ENCODE data around the gene ZFP92. TPM values are rescaled to one million over a fixed set of nuclear protein-coding genes. Genes with fewer than 3 reads are reported as not detected.

Gene ZFP92
- total RNA-seq, 1 experiment from 2014 or later: not detected

- ChIA-PET CTCF (no interaction called here), POLR2A (ENCODE audit: unreplicated experiment) (no interaction called here)
- Histone ChIP-seq H3K4me3 (no peak overlapping the region), H2AFZ (no peak overlapping the region), H3K9me3 (ENCODE audit: insufficient read depth, low read depth) (no peaks in the 10 kb centered on the region), H3K36me3 (ENCODE audit: low read depth) (no peaks in the 10 kb centered on the region), H4K20me1 (ENCODE audit: insufficient read depth) (no peaks in the 10 kb centered on the region), H3K4me1 (replicated peaks; ENCODE audit: insufficient read depth) (no peaks in the 10 kb centered on the region), H3K9me2 (ENCODE audit: insufficient read depth) (no peaks in the 10 kb centered on the region), H3K27me3 (ENCODE audit: insufficient read depth, low read depth) (peaks cover 13% of the 10 kb centered on the region; the same call in 1 of the 2 replicates), H3K4me2 (no peak overlapping the region), H3K79me2 (ENCODE audit: low read depth) (no peaks in the 10 kb centered on the region), H3K27ac (no peak overlapping the region), H3F3A (ENCODE audit: insufficient read depth, low read depth) (peaks cover 12% of the 10 kb centered on the region)
- BruUV-seq (replicated peaks): no TSS peak
- DNase-seq: no peak
- intact Hi-C loops (cut with micrococcal nuclease; ENCODE audit: unreplicated experiment): no loop called here
- TF ChIP-seq CTCF (conservative IDR thresholded peaks at IDR 0.05) (no peak), EZH2 (IDR thresholded peaks at IDR 0.05; ENCODE audit: low read depth) (no peak)
Measured at GRCh38 chrX:153386097-153386496, 25.2 kb upstream of the ZFP92 start.

GRCh38 chrX:153387345-153387744 is 23.9 kb upstream of the ZFP92 start:
- BruUV-seq (replicated peaks): no TSS peak

DNA sequence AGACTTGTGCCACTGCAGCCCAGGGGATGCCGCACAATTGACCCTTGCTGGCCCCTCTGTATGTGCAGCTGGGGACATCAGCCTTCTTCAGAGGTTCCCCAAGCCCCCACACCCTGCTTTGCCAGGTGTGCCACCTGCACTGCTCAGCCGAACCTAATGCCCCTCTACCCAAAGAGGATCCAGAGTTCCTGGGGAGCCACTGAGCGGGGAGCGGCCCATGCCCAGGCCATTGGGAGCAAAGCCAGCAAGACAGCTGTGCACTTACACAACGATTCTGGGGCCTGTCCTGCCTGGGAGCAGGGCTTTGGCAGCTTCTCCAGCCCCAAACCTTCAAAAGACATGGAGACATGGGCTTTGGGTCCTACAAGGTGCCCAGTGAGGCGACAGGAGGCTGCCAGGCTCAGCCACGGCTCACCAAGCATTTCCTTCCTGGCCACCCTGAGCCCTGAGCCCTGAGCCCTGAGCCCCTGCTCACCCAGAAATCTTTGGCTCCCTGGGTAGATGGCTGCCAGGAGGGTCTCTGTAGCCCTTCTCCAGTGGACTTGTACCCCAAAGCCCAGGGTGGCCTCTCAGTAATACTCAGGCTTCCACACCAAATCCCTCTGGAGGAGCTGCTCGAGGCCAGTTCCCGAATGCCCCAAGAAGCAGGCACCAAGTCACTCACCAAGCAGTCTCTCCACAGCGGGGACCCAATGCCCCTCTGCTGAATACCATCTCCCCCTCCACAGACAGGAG is 23.1 kb upstream of the ZFP92 start:
- intact Hi-C loops (cut with micrococcal nuclease; ENCODE audit: unreplicated experiment): no loop called here
- DNase-seq: no peak
- CTCF ChIA-PET: no interaction called here

More at GRCh38 chrX:153387345-153387744, 23.9 kb upstream of the ZFP92 start:
- H3K9me3 ChIP-seq (ENCODE audit: insufficient read depth, low read depth): no peaks in the 10 kb centered on the region
- no peaks in the 10 kb centered on the region for H3K4me1 ChIP-seq (replicated peaks; ENCODE audit: insufficient read depth)
- intact Hi-C loops (cut with micrococcal nuclease; ENCODE audit: unreplicated experiment): no loop called here
- POLR2A ChIA-PET (ENCODE audit: unreplicated experiment): no interaction called here
- CTCF ChIA-PET: no interaction called here
- no peaks in the 10 kb centered on the region for H4K20me1 ChIP-seq (ENCODE audit: insufficient read depth)
- DNase-seq: no peak
- TF ChIP-seq EZH2 (IDR thresholded peaks at IDR 0.05; ENCODE audit: low read depth) (no peak), CTCF (conservative IDR thresholded peaks at IDR 0.05) (no peak)
- H3K27me3 ChIP-seq (ENCODE audit: insufficient read depth, low read depth): peaks cover 13% of the 10 kb centered on the region; the same call in 1 of the 2 replicates
- peaks cover 12% of the 10 kb centered on the region for H3F3A ChIP-seq (ENCODE audit: insufficient read depth, low read depth)
- H3K4me3 ChIP-seq: no peak overlapping the region
- no peak overlapping the region for H3K27ac ChIP-seq
- no peaks in the 10 kb centered on the region for H3K36me3 ChIP-seq (ENCODE audit: low read depth)
- no peaks in the 10 kb centered on the region for H3K79me2 ChIP-seq (ENCODE audit: low read depth)
- H3K9me2 ChIP-seq (ENCODE audit: insufficient read depth): no peaks in the 10 kb centered on the region
- H3K4me2 ChIP-seq: no peak overlapping the region
- no peak overlapping the region for H2AFZ ChIP-seq

More for the DNA sequence above, 23.1 kb upstream of the ZFP92 start:
- Histone ChIP-seq H3K79me2 (ENCODE audit: low read depth) (no peaks in the 10 kb centered on the region), H3K4me3 (no peak overlapping the region), H3K36me3 (ENCODE audit: low read depth) (no peaks in the 10 kb centered on the region), H3K27ac (no peak overlapping the region), H3K9me3 (ENCODE audit: insufficient read depth, low read depth) (no peaks in the 10 kb centered on the region), H3F3A (ENCODE audit: insufficient read depth, low read depth) (peaks cover 5% of the 10 kb centered on the region; the same call in 1 of the 2 replicates), H3K27me3 (ENCODE audit: insufficient read depth, low read depth) (peaks cover 15% of the 10 kb centered on the region; the same call in 1 of the 2 replicates), H2AFZ (no peak overlapping the region), H3K4me2 (no peak overlapping the region), H3K4me1 (replicated peaks; ENCODE audit: insufficient read depth) (no peaks in the 10 kb centered on the region), H4K20me1 (ENCODE audit: insufficient read depth) (no peaks in the 10 kb centered on the region), H3K9me2 (ENCODE audit: insufficient read depth) (no peaks in the 10 kb centered on the region)
- TF ChIP-seq CTCF (conservative IDR thresholded peaks at IDR 0.05) (no peak), EZH2 (IDR thresholded peaks at IDR 0.05; ENCODE audit: low read depth) (no peak)
- POLR2A ChIA-PET (ENCODE audit: unreplicated experiment): no interaction called here
- BruUV-seq (replicated peaks): no TSS peak
